HEK293 (cell line): ENCODE data around the gene DPEP1.

Source experiments
- BCL6B ChIP-seq: fragments of 450-650 bp; formaldehyde crosslinking; IDR thresholded peaks from 2 replicates; pipeline ENCODE4 v1.5.1; 2017; ENCODE audit warnings: missing biosample characterization, missing genetic modification characterization
- HIC1 ChIP-seq: fragments of 450-650 bp; formaldehyde crosslinking; IDR thresholded peaks from 2 replicates; pipeline ENCODE4 v1.5.1; 2016; ENCODE audit warnings: missing biosample characterization, missing genetic modification characterization
- OSR2 ChIP-seq: fragments of 450-650 bp; formaldehyde crosslinking; IDR thresholded peaks from 2 replicates; pipeline ENCODE4 v1.5.1; 2016; ENCODE audit warnings: missing biosample characterization, missing genetic modification characterization
- REST ChIP-seq: fragments of 450-650 bp; formaldehyde crosslinking; IDR thresholded peaks from 2 replicates; pipeline ENCODE4 v1.5.1; 2016; ENCODE audit warnings: missing biosample characterization, missing genetic modification characterization
- SCRT2 ChIP-seq: fragments of 450-650 bp; formaldehyde crosslinking; IDR thresholded peaks from 2 replicates; pipeline ENCODE4 v1.5.1; 2016; ENCODE audit warnings: missing biosample characterization, missing genetic modification characterization
- ZBTB11 ChIP-seq: fragments of 450-650 bp; formaldehyde crosslinking; conservative IDR thresholded peaks from 2 replicates; pipeline ENCODE4 v1.5.1; 2016; ENCODE audit warnings: low read depth, missing biosample characterization, missing genetic modification characterization
- ZNF266 ChIP-seq: fragments of 450-650 bp; formaldehyde crosslinking; IDR thresholded peaks from 2 replicates; pipeline ENCODE4 v1.5.1; 2016; ENCODE audit warnings: missing biosample characterization, missing genetic modification characterization, low read depth
- ZNF324 ChIP-seq: fragments of 450-650 bp; formaldehyde crosslinking; IDR thresholded peaks from 2 replicates; pipeline ENCODE4 v1.5.1; 2016; ENCODE audit warnings: missing biosample characterization, missing genetic modification characterization
- ZNF48 ChIP-seq: fragments of 450-650 bp; formaldehyde crosslinking; IDR thresholded peaks from 2 replicates; pipeline ENCODE4 v1.5.1; 2016; ENCODE audit warnings: missing biosample characterization, missing genetic modification characterization
- ZNF555 ChIP-seq: fragments of 450-650 bp; formaldehyde crosslinking; conservative IDR thresholded peaks from 2 replicates; pipeline ENCODE4 v1.5.1; 2017; ENCODE audit warnings: missing biosample characterization, mild to moderate bottlenecking, missing genetic modification characterization, inconsistent platforms
- ZNF561 ChIP-seq: fragments of 450-650 bp; IDR thresholded peaks from 2 replicates; pipeline ENCODE4 v1.5.1; 2018; ENCODE audit warnings: missing biosample characterization, missing genetic modification characterization, borderline replicate concordance
- ZNF837 ChIP-seq: fragments of 450-650 bp; formaldehyde crosslinking; IDR thresholded peaks from 2 replicates; pipeline ENCODE4 v1.5.1; 2016; ENCODE audit warnings: missing biosample characterization, missing genetic modification characterization
- TF ChIP-seq, protein P1 (sequence below): fragments of 450-650 bp; formaldehyde crosslinking; IDR thresholded peaks from 2 replicates; pipeline ENCODE4 v1.5.1; 2016; ENCODE audit warnings: missing biosample characterization, missing genetic modification characterization
- TF ChIP-seq, protein P2 (sequence below): fragments of 450-650 bp; formaldehyde crosslinking; IDR thresholded peaks from 2 replicates; pipeline ENCODE4 v1.5.1; 2017; ENCODE audit warnings: missing biosample characterization, mild to moderate bottlenecking, missing genetic modification characterization, moderate library complexity

DPEP1 gene

DNA sequence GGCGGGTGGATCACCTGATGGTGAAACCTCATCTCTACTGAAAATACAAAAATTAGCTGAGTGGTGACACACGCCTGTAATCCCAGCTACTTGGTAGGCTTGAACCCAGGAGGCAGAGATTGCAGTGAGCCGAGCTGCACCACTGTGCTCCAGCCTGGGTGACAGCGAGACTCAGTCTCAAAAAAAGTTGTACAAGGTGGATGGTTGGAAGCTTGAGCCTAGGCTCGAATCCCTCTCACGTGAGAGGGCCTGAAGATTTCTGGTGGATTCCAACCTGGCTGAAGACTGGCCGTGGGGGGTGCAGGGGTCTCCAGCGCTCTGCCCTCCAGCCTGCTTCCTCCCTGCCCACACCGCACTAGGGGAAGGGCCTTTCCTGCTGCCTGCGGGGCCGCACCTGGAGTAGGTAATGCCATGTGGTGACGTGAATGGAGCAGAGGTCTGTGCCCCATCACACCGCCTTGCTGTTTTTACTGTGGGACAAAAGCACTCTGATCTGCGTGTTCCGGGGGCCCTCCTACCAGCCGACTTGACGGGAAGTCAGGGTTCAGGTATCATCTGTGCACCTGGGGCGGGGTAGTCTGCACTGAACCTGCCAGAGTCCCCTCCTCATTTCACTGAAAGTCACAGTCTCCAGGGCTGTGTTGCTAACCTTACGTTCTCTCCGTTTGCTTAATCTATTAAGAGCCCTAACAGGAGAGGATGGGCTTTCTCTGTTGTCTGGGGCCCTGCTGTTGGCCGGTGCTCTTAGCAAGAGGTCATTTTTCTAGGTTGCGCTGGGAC, 48.8 kb upstream of the DPEP1 start (continued):
- TF ChIP-seq ZNF266 (tag by site-specific recombination) (no peak), HIC1 (tag by site-specific recombination) (peak; percentile 78; the same call in 1 of the 2 replicates), ZNF48 (tag by site-specific recombination) (no peak), OSR2 (peak; percentile 60; the same call in 1 of the 2 replicates), ZNF837 (tag by site-specific recombination) (no peak), ZNF555 (tag by site-specific recombination) (no peak), REST (tag by site-specific recombination) (no peak), BCL6B (tag by site-specific recombination) (no peak), ZBTB11 (tag by site-specific recombination) (no peak), SCRT2 (tag by site-specific recombination) (no peak), ZNF561 (peak; percentile 67; the same call in 1 of the 2 replicates), ZNF324 (tag by site-specific recombination) (no peak)
- TF ChIP-seq, protein P1, sequence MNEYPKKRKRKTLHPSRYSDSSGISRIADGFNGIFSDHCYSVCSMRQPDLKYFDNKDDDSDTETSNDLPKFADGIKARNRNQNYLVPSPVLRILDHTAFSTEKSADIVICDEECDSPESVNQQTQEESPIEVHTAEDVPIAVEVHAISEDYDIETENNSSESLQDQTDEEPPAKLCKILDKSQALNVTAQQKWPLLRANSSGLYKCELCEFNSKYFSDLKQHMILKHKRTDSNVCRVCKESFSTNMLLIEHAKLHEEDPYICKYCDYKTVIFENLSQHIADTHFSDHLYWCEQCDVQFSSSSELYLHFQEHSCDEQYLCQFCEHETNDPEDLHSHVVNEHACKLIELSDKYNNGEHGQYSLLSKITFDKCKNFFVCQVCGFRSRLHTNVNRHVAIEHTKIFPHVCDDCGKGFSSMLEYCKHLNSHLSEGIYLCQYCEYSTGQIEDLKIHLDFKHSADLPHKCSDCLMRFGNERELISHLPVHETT (tag by site-specific recombination) = no peak
- TF ChIP-seq, protein P2, sequence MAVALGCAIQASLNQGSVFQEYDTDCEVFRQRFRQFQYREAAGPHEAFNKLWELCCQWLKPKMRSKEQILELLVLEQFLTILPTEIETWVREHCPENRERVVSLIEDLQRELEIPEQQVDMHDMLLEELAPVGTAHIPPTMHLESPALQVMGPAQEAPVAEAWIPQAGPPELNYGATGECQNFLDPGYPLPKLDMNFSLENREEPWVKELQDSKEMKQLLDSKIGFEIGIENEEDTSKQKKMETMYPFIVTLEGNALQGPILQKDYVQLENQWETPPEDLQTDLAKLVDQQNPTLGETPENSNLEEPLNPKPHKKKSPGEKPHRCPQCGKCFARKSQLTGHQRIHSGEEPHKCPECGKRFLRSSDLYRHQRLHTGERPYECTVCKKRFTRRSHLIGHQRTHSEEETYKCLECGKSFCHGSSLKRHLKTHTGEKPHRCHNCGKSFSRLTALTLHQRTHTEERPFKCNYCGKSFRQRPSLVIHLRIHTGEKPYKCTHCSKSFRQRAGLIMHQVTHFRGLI = peak; percentile 91; the same call in 1 of the 2 replicates
